ENCODE measurements around the gene LGI2. TPM values are rescaled to one million over a fixed set of nuclear protein-coding genes. Genes with fewer than 3 reads are reported as not detected.
"Not testable (repeated sequence)": the region's sequence is repeated elsewhere in the genome, so short reads cannot be mapped to it uniquely, and the experiment has no call there.

LGI2 gene
- total RNA-seq, 1 experiment from 2014 or later: 12.2 TPM

DNA sequence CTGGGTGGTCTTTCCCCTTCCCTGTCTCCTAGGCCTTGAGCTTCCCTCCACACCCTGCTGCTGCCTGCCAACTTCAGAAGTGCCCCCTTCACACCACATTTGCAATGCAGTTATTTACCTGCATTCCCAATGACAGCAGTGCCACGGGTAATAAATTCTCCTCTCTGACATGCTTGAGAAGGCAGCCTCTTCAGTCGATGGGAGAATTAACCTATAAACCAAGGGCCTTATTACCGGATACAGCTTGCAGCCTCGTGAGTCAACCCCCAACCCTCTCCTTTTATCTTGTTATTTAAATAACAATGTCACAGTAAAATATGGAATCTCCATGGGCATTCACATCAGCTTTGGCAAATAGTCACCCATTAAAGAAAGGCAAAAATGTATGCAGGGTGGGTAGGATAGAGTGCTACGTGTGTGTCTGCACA lies 34.7 kb upstream of the LGI2 start (continued):
- no peak for TF ChIP-seq ZNF416 (CRISPR knock-in tag; IDR thresholded peaks at IDR 0.05)

DNA sequence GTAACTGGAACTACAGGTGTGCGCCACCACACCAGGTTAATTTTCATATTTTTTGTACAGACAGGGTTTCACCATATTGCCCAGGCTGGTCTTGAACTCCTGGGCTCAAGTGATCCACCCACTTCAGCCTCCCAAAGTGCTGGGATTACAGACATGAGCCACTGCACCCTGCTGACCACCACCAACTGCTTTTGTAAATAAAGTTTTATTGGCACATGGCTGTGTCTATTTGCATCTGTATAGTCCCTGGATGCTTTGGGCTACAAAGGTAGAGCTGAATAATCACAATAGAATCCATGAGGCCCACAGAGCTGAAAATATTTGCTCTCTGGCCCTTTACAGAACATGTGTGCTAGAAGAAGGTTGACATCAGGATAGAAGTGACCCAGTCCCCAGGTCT lies 33.7 kb upstream of the LGI2 start:
- H3K4me3 Mint-ChIP-seq: peak overlapping the region; percentile 3; the same call in 1 of the 2 replicates
- H3K27me3 Mint-ChIP-seq (ENCODE audit: low read depth); H3K36me3 Mint-ChIP-seq; DNase-seq (ENCODE audit: low spot score); H3K27ac Mint-ChIP-seq; H3K9me3 Mint-ChIP-seq; POLR2A ChIA-PET: not testable (repeated sequence)
- peak; percentile 49 for ATAC-seq
- CTCF ChIA-PET: interaction anchor here (0.9 to 1.4 kb wide), 2 partner anchors 19 to 248 kb away, joined by 3 to 5 read pairs; partner anchors contain the start of gene ZCCHC4
- peaks cover 53% of the 10 kb centered on the region for H3K4me1 Mint-ChIP-seq
- TF ChIP-seq ZNF423 (CRISPR knock-in tag; IDR thresholded peaks at IDR 0.05): peak; percentile 80
- peak; percentile 28; the same call in 1 of the 2 replicates for TF ChIP-seq TEAD1 (CRISPR knock-in tag; IDR thresholded peaks at IDR 0.05)

DNA sequence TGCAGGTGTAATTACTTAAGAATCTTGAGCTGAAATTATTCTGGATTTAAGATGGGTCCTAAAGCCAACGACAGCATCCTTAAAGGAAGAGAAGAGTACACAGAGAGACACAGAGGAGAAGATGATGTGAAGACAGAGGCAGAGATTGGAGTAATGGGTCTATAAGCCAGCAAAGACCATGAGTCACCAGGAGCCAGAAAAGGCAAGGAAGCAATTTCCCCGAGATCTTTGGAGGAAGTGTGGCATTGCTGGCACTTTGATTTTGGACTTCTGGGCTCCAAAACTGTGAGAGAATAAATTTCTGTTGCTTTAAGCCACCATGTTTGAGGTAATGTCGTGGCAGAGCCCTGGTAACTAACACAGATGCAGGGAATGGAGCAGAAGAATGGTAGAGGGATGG lies 32.4 kb upstream of the LGI2 start:
- TF ChIP-seq OVOL2 (CRISPR knock-in tag; IDR thresholded peaks at IDR 0.05; ENCODE audit: borderline replicate concordance) (no peak), CREM (CRISPR knock-in tag; IDR thresholded peaks at IDR 0.05) (no peak), NR3C1 (CRISPR knock-in tag; conservative IDR thresholded peaks at IDR 0.05; ENCODE audit: low read depth) (no peak)
- TF ChIP-seq, protein P1, sequence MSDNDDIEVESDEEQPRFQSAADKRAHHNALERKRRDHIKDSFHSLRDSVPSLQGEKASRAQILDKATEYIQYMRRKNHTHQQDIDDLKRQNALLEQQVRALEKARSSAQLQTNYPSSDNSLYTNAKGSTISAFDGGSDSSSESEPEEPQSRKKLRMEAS (CRISPR knock-in tag; IDR thresholded peaks at IDR 0.05): no peak
- TF ChIP-seq, protein P2, sequence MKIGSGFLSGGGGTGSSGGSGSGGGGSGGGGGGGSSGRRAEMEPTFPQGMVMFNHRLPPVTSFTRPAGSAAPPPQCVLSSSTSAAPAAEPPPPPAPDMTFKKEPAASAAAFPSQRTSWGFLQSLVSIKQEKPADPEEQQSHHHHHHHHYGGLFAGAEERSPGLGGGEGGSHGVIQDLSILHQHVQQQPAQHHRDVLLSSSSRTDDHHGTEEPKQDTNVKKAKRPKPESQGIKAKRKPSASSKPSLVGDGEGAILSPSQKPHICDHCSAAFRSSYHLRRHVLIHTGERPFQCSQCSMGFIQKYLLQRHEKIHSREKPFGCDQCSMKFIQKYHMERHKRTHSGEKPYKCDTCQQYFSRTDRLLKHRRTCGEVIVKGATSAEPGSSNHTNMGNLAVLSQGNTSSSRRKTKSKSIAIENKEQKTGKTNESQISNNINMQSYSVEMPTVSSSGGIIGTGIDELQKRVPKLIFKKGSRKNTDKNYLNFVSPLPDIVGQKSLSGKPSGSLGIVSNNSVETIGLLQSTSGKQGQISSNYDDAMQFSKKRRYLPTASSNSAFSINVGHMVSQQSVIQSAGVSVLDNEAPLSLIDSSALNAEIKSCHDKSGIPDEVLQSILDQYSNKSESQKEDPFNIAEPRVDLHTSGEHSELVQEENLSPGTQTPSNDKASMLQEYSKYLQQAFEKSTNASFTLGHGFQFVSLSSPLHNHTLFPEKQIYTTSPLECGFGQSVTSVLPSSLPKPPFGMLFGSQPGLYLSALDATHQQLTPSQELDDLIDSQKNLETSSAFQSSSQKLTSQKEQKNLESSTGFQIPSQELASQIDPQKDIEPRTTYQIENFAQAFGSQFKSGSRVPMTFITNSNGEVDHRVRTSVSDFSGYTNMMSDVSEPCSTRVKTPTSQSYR (CRISPR knock-in tag; IDR thresholded peaks at IDR 0.05): no peak
- ChIA-PET CTCF (no interaction called here), POLR2A (no interaction called here)
- H3K27me3 Mint-ChIP-seq (ENCODE audit: low read depth): peaks cover 7% of the 10 kb centered on the region
- peaks cover 9% of the 10 kb centered on the region for H3K9me3 Mint-ChIP-seq
- ATAC-seq (no peak), DNase-seq (ENCODE audit: low spot score) (no peak)
- H3K27ac Mint-ChIP-seq: no peak overlapping the region
- H3K4me1 Mint-ChIP-seq: peaks cover 42% of the 10 kb centered on the region
- H3K4me3 Mint-ChIP-seq: no peak overlapping the region
- H3K36me3 Mint-ChIP-seq: peaks cover 7% of the 10 kb centered on the region

DNA sequence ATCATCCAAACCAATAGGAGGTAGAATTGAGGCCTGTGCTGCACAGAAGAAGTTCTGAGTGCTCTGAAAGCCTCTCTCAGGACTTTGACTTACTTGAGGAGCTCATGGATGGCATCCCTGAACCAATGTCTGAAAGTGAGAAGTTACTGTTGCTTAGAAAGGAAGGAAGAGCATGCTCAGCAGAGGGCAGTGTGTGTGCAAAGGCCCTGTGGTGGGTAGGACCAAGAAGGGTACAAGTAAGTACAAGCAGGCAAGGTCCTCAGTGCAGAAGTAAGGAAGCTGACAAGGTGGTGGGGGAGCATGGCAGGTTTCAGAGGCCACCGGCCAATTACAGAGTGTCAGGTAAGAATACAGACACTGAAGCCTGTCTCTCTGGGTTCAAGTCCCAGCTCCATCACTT lies 31.4 kb upstream of the LGI2 start:
- peak; percentile 46; the same call in 1 of the 2 replicates for TF ChIP-seq GTF2I (CRISPR knock-in tag; conservative IDR thresholded peaks at IDR 0.05)
- TF ChIP-seq, protein P3, sequence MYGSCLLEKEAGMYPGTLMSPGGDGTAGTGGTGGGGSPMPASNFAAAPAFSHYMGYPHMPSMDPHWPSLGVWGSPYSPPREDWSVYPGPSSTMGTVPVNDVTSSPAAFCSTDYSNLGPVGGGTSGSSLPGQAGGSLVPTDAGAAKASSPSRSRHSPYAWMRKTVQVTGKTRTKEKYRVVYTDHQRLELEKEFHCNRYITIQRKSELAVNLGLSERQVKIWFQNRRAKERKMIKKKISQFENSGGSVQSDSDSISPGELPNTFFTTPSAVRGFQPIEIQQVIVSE (CRISPR knock-in tag; IDR thresholded peaks at IDR 0.05; ENCODE audit: borderline replicate concordance): no peak
- ChIA-PET POLR2A (no interaction called here), CTCF (no interaction called here)
- Mint-ChIP-seq H3K27ac (no peak overlapping the region), H3K4me3 (no peak overlapping the region), H3K27me3 (ENCODE audit: low read depth) (peaks cover 7% of the 10 kb centered on the region), H3K4me1 (peaks cover 38% of the 10 kb centered on the region), H3K36me3 (peaks cover 10% of the 10 kb centered on the region), H3K9me3 (peaks cover 13% of the 10 kb centered on the region)
- ATAC-seq (no peak), DNase-seq (ENCODE audit: low spot score) (no peak)

DNA sequence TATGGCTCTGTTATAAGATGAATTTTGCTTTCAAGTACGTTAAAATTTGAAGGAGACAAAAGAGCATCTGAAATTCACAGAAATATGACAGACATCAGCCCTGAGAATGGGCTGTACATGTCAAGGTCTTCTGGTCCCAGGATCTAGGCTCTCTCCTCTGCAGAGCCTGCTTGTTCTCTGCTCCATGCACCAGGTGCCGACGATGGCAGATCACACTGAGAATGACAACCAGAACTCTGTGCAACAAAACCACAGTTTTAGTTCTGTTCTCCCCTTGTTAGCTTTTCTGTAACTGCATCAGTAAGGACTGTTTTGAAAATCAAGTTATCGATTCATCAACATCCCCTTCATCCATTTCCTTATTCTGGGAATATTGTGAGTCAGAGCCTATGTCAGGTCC lies 30.9 kb upstream of the LGI2 start:
- ATAC-seq: no peak
- ChIA-PET CTCF (no interaction called here), POLR2A (no interaction called here)
- DNase-seq (ENCODE audit: low spot score): no peak
- Mint-ChIP-seq H3K9me3 (peaks cover 13% of the 10 kb centered on the region), H3K4me3 (no peak overlapping the region), H3K27me3 (ENCODE audit: low read depth) (peaks cover 7% of the 10 kb centered on the region), H3K4me1 (peaks cover 34% of the 10 kb centered on the region), H3K27ac (no peak overlapping the region), H3K36me3 (peaks cover 10% of the 10 kb centered on the region)
- TF ChIP-seq, protein P4, sequence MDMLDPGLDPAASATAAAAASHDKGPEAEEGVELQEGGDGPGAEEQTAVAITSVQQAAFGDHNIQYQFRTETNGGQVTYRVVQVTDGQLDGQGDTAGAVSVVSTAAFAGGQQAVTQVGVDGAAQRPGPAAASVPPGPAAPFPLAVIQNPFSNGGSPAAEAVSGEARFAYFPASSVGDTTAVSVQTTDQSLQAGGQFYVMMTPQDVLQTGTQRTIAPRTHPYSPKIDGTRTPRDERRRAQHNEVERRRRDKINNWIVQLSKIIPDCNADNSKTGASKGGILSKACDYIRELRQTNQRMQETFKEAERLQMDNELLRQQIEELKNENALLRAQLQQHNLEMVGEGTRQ (CRISPR knock-in tag; IDR thresholded peaks at IDR 0.05): no peak
- TF ChIP-seq ELF4 (CRISPR knock-in tag; IDR thresholded peaks at IDR 0.05; ENCODE audit: low read depth): no peak
- TF ChIP-seq ZNF232 (CRISPR knock-in tag; IDR thresholded peaks at IDR 0.05): no peak
- no peak for TF ChIP-seq OVOL2 (CRISPR knock-in tag; IDR thresholded peaks at IDR 0.05; ENCODE audit: borderline replicate concordance)
- TF ChIP-seq, protein P5, sequence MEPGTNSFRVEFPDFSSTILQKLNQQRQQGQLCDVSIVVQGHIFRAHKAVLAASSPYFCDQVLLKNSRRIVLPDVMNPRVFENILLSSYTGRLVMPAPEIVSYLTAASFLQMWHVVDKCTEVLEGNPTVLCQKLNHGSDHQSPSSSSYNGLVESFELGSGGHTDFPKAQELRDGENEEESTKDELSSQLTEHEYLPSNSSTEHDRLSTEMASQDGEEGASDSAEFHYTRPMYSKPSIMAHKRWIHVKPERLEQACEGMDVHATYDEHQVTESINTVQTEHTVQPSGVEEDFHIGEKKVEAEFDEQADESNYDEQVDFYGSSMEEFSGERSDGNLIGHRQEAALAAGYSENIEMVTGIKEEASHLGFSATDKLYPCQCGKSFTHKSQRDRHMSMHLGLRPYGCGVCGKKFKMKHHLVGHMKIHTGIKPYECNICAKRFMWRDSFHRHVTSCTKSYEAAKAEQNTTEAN (CRISPR knock-in tag; IDR thresholded peaks at IDR 0.05): no peak
- TF ChIP-seq, protein P6, sequence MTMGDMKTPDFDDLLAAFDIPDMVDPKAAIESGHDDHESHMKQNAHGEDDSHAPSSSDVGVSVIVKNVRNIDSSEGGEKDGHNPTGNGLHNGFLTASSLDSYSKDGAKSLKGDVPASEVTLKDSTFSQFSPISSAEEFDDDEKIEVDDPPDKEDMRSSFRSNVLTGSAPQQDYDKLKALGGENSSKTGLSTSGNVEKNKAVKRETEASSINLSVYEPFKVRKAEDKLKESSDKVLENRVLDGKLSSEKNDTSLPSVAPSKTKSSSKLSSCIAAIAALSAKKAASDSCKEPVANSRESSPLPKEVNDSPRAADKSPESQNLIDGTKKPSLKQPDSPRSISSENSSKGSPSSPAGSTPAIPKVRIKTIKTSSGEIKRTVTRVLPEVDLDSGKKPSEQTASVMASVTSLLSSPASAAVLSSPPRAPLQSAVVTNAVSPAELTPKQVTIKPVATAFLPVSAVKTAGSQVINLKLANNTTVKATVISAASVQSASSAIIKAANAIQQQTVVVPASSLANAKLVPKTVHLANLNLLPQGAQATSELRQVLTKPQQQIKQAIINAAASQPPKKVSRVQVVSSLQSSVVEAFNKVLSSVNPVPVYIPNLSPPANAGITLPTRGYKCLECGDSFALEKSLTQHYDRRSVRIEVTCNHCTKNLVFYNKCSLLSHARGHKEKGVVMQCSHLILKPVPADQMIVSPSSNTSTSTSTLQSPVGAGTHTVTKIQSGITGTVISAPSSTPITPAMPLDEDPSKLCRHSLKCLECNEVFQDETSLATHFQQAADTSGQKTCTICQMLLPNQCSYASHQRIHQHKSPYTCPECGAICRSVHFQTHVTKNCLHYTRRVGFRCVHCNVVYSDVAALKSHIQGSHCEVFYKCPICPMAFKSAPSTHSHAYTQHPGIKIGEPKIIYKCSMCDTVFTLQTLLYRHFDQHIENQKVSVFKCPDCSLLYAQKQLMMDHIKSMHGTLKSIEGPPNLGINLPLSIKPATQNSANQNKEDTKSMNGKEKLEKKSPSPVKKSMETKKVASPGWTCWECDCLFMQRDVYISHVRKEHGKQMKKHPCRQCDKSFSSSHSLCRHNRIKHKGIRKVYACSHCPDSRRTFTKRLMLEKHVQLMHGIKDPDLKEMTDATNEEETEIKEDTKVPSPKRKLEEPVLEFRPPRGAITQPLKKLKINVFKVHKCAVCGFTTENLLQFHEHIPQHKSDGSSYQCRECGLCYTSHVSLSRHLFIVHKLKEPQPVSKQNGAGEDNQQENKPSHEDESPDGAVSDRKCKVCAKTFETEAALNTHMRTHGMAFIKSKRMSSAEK (CRISPR knock-in tag; IDR thresholded peaks at IDR 0.05; ENCODE audit: borderline replicate concordance): no peak
- TF ChIP-seq, protein P7, sequence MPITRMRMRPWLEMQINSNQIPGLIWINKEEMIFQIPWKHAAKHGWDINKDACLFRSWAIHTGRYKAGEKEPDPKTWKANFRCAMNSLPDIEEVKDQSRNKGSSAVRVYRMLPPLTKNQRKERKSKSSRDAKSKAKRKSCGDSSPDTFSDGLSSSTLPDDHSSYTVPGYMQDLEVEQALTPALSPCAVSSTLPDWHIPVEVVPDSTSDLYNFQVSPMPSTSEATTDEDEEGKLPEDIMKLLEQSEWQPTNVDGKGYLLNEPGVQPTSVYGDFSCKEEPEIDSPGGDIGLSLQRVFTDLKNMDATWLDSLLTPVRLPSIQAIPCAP (CRISPR knock-in tag; IDR thresholded peaks at IDR 0.05): no peak
- no peak for TF ChIP-seq ATF1 (CRISPR knock-in tag; IDR thresholded peaks at IDR 0.05)
